ENCODE measurements around the gene IRAK1.
A peak's percentile ranks its signal among the peaks of the same experiment; 100 is the strongest.

The IRAK1 gene

DNA sequence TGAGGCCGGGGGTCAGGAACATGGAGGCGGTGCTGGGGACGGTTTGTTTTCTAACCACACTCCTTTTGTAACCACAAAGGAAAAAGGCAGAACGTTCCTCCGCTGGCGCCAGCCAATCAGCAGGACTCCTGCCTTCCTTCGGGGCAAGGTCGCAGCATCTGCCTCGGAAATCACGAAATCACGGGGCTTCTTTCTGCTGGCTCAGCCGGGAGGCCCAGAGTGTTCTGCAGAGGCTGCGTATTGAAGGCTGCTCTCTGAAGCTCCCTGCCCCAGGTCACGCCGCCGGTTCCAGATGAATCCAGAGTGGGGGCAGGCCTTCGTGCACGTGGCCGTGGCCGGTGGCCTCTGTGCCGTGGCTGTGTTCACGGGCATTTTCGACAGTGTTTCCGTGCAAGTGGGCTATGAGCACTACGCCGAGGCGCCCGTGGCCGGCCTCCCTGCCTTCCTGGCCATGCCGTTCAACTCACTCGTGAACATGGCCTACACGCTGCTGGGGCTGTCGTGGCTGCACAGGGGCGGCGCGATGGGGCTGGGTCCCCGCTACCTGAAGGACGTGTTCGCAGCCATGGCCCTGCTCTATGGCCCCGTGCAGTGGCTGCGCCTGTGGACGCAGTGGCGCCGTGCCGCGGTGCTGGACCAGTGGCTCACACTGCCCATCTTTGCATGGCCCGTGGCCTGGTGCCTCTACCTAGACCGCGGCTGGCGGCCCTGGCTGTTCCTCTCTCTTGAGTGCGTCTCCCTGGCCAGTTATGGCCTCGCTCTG lies 37.8 kb downstream of the IRAK1 start:
- TF ChIP-seq ZNF692 (tag by site-specific recombination; IDR thresholded peaks at IDR 0.05), result no peak
- no peak for TF ChIP-seq ZNF354C (tag by site-specific recombination; IDR thresholded peaks at IDR 0.05; ENCODE audit: borderline replicate concordance, low read depth)
- no peak for TF ChIP-seq ZNF398 (tag by site-specific recombination; IDR thresholded peaks at IDR 0.05)
- no peak for TF ChIP-seq ZNF169 (tag by site-specific recombination; IDR thresholded peaks at IDR 0.05)
- TF ChIP-seq REST (tag by site-specific recombination; IDR thresholded peaks at IDR 0.05), result no peak
- TF ChIP-seq KLF1 (tag by site-specific recombination; IDR thresholded peaks at IDR 0.05), result no peak
- no peak for TF ChIP-seq ZFHX2 (tag by site-specific recombination; conservative IDR thresholded peaks at IDR 0.05)
- 0 out of 2 replicates have a peak, but pooled peaks have one; percentile 28 for TF ChIP-seq HOXC10 (CRISPR knock-in tag; IDR thresholded peaks at IDR 0.05)
- POLR2A ChIA-PET, result interaction anchor here (1.6 to 1.9 kb wide), 2 partner anchors 9 to 11 kb away, joined by 4 to 8 read pairs; partner anchors contain the start of genes HCFC1 and TMEM187
- Histone ChIP-seq H3K4me1 (ENCODE audit: control insufficient read depth, insufficient read depth, low read length) (no peaks in the 10 kb centered on the region), H3K9me3 (ENCODE audit: control insufficient read depth, insufficient read depth, low read depth, low read length) (no peaks in the 10 kb centered on the region), H3K27ac (ENCODE audit: extremely low read depth, low read depth, low read length) (no peak overlapping the region), H3K36me3 (ENCODE audit: control insufficient read depth in 2 of 2, insufficient read depth in 1 of 2, low read length in 2 of 2) (no peaks in the 10 kb centered on the region), H3K4me3 (ENCODE audit: low read depth, low read length) (no peak overlapping the region)
- CTCF ChIA-PET, result interaction anchor here (0.6 to 1.1 kb wide), 2 partner anchors 9 to 31 kb away, joined by 3 read pairs; partner anchors contain the start of gene TMEM187

DNA sequence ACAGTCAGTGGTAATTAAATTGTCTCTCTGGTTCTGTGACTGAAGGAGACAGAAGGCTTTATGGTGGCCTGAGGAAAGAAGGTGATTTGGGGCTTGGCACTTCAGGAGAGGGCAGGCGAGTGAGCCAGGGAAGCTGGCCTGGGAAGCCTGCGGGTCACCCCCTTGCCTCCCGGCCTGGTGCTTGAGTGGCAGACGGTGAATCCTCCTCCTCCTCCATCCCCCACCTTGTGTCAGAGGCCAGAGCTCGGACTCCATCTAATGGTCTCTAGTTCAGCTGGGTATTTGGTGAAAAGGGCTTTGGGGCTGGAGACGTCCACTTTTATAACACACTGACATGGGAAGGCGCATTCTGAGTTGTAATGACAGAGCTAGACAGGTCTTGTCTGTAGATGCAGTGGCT lies 38.5 kb downstream of the IRAK1 start:
- POLR2A ChIA-PET, result interaction anchor here (1.6 to 1.9 kb wide), 2 partner anchors 9 to 10 kb away, joined by 4 to 8 read pairs; partner anchors contain the start of genes HCFC1 and TMEM187
- Histone ChIP-seq H3K27ac (ENCODE audit: extremely low read depth, low read depth, low read length) (no peak overlapping the region), H3K4me1 (ENCODE audit: control insufficient read depth, insufficient read depth, low read length) (no peaks in the 10 kb centered on the region), H3K9me3 (ENCODE audit: control insufficient read depth, insufficient read depth, low read depth, low read length) (no peaks in the 10 kb centered on the region), H3K4me3 (ENCODE audit: low read depth, low read length) (no peak overlapping the region), H3K36me3 (ENCODE audit: control insufficient read depth in 2 of 2, insufficient read depth in 1 of 2, low read length in 2 of 2) (no peaks in the 10 kb centered on the region)
- CTCF ChIA-PET, result interaction anchor here (0.7 to 1.1 kb wide), 2 partner anchors 32 to 424 kb away, joined by 3 to 5 read pairs; no protein-coding TSS in a partner anchor
- TF ChIP-seq, protein P1, sequence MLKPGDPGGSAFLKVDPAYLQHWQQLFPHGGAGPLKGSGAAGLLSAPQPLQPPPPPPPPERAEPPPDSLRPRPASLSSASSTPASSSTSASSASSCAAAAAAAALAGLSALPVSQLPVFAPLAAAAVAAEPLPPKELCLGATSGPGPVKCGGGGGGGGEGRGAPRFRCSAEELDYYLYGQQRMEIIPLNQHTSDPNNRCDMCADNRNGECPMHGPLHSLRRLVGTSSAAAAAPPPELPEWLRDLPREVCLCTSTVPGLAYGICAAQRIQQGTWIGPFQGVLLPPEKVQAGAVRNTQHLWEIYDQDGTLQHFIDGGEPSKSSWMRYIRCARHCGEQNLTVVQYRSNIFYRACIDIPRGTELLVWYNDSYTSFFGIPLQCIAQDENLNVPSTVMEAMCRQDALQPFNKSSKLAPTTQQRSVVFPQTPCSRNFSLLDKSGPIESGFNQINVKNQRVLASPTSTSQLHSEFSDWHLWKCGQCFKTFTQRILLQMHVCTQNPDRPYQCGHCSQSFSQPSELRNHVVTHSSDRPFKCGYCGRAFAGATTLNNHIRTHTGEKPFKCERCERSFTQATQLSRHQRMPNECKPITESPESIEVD (tag by site-specific recombination; IDR thresholded peaks at IDR 0.05), result no peak
- TF ChIP-seq ZFP3 (tag by site-specific recombination; IDR thresholded peaks at IDR 0.05; ENCODE audit: low read depth) (no peak), OVOL3 (tag by site-specific recombination; IDR thresholded peaks at IDR 0.05) (no peak), ZNF596 (tag by site-specific recombination; IDR thresholded peaks at IDR 0.05) (no peak), ZBTB11 (tag by site-specific recombination; conservative IDR thresholded peaks at IDR 0.05; ENCODE audit: low read depth) (no peak), MEIS1 (CRISPR knock-in tag; IDR thresholded peaks at IDR 0.05; ENCODE audit: borderline replicate concordance) (no peak), ZNF549 (tag by site-specific recombination; IDR thresholded peaks at IDR 0.05) (no peak), ZNF658 (tag by site-specific recombination; IDR thresholded peaks at IDR 0.05) (no peak), ZNF837 (tag by site-specific recombination; IDR thresholded peaks at IDR 0.05) (no peak)
- TF ChIP-seq, protein P2, sequence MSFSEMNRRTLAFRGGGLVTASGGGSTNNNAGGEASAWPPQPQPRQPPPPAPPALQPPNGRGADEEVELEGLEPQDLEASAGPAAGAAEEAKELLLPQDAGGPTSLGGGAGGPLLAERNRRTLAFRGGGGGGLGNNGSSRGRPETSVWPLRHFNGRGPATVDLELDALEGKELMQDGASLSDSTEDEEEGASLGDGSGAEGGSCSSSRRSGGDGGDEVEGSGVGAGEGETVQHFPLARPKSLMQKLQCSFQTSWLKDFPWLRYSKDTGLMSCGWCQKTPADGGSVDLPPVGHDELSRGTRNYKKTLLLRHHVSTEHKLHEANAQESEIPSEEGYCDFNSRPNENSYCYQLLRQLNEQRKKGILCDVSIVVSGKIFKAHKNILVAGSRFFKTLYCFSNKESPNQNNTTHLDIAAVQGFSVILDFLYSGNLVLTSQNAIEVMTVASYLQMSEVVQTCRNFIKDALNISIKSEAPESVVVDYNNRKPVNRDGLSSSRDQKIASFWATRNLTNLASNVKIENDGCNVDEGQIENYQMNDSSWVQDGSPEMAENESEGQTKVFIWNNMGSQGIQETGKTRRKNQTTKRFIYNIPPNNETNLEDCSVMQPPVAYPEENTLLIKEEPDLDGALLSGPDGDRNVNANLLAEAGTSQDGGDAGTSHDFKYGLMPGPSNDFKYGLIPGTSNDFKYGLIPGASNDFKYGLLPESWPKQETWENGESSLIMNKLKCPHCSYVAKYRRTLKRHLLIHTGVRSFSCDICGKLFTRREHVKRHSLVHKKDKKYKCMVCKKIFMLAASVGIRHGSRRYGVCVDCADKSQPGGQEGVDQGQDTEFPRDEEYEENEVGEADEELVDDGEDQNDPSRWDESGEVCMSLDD (tag by site-specific recombination; IDR thresholded peaks at IDR 0.05), result no peak
